HG03558 (cell line): Measurements from ENCODE around the gene TDRD1.
"Not testable (repeated sequence)": the region's sequence is repeated elsewhere in the genome, so short reads cannot be mapped to it uniquely, and the experiment has no call there.

Source experiments
- ATAC-seq: cut with Tn5 transposase; IDR thresholded peaks from one replicate; pipeline ENCODE4 v1.9.1; 2021; ENCODE audit warnings: moderate number of reproducible peaks; ENCODE audit not compliant: unreplicated experiment; ENCODE audit errors: extremely low read depth

Gene TDRD1

DNA sequence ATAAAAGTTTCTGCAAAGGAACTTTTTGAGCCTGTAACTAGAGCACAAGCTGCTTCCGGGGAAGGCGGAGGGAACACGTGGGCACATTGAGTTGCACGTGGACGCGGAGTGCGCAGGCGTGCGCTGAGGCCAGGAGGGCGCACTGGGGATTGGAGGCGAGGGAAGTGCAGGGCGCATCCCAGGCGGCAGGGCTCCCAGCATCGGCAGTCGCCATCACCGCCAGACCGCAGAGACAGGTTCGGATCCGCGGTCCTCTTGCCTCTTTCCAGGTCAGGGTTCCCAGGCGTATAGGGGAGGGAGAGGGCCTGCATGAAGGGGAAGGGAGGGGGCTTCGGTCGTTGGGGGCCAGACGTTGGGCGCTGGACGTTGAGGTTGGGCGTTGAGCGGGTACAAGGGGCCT, at the start of gene TDRD1:
Gene TDRD1, plus strand, starts transcription at position 206 of the 400 bp plus-strand sequence. CDS start 8,479 bp downstream, outside the sequence.
- no peak for ATAC-seq

DNA sequence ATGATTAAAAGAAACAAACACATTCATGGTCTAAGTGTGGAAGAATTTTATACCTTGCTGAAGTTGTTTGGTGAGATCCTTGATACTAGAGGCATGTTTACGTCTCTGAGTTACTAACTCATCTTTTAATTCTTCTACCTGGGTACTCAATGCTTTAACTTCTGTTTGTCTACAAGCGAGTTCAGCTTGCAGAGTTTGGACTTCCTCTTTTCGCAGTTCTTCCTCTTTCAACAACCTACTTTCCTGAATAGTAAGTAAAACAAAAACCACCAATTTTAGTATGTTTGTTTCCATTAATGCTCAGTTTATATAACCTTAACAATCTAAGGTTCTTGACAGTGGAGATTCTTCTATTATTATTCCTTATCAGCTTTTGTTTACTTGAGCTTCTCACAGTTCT, 48.1 kb upstream of the TDRD1 start:
- no peak for ATAC-seq

- no peak for ATAC-seq
Measured at GRCh38 chr10:114135476-114135875, 43.7 kb upstream of the TDRD1 start.

DNA sequence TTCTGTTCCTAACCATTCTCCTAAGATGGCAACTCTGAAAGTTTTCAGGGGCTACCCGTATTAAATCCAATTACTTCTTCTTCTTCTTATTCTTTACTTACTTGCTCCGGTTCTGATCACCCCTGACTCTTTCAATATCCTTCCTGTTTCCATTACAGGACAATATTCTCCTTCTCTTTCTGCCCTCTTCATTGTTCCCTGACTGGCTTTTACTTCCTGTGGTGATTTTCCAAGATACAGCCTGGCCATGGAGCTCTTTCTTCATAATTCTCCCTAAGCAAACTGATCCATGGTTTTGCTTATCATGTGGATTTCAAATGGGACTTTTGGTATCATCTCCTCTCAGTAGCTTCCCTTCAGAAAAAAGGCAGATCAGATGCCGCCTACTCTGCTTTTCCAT, 40.6 kb upstream of the TDRD1 start:
- no peak for ATAC-seq

DNA sequence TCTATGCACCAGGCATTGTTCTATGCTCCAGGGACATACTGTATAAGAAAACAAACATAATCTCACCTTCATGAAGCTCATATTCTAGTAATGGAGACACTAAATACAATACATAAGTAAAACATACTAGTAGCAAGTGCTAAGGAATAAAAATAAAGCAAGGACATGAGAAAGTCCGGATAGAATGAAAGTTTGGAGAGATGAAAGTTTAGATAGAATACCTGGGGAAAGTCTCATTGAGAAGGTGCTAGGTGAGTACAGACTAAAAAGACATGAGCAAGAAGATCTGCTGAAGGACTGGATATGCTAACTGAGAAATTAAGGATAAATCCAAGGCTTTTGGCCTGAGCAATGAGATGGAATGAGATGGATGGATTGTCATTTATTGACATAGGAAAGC, 39.1 kb upstream of the TDRD1 start:
- ATAC-seq, result no peak

GRCh38 chr10:114140827-114141226, 38.3 kb upstream of the TDRD1 start:
- ATAC-seq, result not testable (repeated sequence)

DNA sequence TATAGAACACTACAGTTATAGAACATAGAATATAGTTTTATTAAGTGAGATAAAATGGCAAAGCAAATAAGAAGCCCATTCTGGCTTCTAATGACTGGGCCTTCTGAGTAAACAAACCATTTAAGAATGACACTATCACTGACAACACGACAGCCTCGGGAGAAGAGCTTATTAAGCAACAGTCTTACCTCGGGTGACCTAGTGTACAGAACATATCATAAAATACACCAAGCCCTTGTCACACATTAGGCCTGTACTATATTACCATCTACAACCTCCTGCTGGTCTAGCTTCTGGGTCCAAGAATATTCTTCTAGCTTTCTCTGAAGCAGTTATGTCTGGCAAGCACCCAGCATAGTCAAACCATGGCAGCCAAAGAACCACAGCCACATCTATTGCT, 37.1 kb upstream of the TDRD1 start:
- no peak for ATAC-seq

GRCh38 chr10:114143160-114143559, 36.0 kb upstream of the TDRD1 start:
- ATAC-seq, result no peak

GRCh38 chr10:114149476-114149875, 29.7 kb upstream of the TDRD1 start:
- not testable (repeated sequence) for ATAC-seq

- ATAC-seq, result no peak
Measured at GRCh38 chr10:114151486-114151885, 27.7 kb upstream of the TDRD1 start.

- no peak for ATAC-seq
Measured at GRCh38 chr10:114151892-114152291, 27.3 kb upstream of the TDRD1 start.

GRCh38 chr10:114157912-114158311, 21.2 kb upstream of the TDRD1 start:
- no peak for ATAC-seq

DNA sequence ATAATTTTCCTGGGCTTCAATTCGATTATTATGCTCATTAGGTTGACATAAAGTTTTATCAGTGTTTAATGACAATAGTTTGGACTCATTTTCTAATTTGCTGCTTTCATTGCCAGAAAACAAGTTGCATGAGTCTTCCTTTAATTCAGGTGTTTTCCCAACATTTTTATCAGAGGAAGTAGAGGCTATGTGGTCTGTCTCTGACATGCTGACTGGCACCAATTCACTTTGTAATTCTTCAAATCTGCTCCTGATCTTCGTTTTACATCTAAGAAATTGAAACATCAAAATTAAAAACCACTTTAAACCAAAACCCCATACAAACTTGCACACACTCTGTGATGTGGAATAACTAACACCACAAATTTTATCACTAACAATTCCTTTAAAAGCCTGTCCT, 16.1 kb upstream of the TDRD1 start:
- ATAC-seq, result no peak

GRCh38 chr10:114166043-114166442, 13.1 kb upstream of the TDRD1 start:
- no peak for ATAC-seq

- ATAC-seq, result no peak
Measured at GRCh38 chr10:114166494-114166893, 12.7 kb upstream of the TDRD1 start.

- no peak for ATAC-seq
Measured at GRCh38 chr10:114167985-114168384, 11.2 kb upstream of the TDRD1 start.

DNA sequence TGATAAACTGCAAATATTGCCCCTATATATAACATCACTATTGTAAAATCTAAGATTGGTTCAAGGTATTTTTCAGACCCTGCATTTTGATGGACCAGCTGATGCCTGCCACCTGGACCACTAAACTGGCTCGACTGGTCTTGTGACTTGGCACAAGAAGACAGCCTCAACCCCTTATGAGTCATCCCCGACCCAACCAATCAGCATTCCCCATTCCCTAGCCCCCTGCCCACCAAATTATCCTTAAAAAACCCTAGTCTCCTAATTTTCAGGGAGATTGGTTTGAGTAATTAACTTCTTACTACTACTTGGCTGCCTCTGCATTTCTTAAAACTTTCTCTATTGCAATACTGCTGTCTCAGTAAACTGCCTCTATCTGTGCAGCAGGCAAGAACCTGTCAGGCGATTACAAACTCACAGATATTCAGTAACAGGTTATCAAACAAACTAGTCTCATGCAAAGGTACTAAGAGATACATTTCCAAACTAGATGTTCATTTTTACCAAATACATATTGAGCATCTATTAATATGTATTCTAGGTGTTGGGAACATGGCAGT, 10.6 kb upstream of the TDRD1 start:
- no peak for ATAC-seq

DNA sequence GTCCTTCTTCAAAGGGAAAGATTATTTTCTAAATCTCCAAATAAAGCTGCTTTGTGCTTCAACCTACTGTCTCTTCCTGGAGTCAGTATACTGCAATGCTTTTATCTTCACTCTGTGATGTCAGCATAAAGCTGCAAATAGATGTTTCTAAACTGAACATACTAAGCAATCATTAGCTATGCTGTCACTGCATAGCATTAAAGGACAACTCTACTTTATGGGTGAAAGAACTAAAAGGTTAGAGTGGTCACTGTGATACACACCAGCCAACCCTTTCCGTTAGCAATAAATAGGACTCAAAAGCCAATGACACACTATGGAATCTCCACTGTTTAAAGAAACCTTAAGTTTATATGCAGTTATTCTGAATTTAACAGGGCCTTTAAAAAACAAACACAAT, 6.9 kb upstream of the TDRD1 start:
- ATAC-seq, result no peak

DNA sequence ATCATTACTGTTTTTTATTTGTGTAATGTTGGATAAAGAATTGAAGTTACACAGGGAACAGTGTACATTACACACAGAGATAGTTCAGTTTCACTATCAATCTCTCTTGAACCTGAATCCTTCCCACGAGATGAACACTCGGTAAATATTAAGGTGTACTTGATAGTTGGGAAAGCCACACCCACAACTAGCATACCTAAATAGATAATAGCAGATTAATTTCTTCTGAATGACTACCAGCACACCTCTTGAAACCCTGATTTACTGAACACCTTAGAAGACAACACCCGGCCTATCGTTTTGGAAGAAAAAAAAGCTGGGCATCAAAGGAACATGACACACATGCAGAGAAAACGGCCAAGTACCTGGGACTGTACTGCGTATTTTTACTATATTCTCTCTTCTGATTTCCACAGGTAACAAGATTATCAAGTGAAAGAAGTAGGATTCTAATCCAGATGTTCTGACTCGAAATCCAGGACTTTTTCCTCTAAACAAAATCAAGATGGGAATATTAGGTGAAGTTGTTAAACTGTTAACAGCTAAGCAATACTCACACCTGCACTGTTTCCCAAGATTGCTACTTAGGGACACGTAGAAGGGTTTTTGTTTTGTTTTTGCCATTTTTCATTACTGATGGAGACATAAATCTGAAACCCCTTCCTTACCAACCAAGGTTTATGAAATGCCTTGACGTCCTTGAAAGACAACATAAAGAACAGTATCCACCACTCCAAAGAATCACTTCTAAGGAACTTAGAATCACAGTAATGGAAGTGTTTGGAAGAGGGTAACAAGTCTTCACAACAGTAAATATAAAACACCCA, 6.2 kb upstream of the TDRD1 start:
- ATAC-seq, result no peak

DNA sequence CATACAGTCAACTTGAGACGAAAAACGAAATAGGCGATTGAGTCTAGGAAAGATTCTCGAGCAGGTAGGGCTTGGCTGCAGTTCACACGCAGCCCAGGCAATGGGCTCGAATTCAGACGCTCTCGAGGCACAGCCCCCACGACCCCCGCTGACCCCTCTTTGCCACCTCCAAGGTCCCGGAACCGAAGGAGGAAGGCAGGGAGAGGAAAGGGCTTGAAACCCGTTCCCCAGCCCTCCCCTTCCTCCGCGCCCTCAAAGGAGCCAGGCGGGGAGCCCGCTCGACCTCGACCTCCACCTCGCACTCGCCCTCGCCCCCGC, 5.6 kb upstream of the TDRD1 start:
- no peak for ATAC-seq

DNA sequence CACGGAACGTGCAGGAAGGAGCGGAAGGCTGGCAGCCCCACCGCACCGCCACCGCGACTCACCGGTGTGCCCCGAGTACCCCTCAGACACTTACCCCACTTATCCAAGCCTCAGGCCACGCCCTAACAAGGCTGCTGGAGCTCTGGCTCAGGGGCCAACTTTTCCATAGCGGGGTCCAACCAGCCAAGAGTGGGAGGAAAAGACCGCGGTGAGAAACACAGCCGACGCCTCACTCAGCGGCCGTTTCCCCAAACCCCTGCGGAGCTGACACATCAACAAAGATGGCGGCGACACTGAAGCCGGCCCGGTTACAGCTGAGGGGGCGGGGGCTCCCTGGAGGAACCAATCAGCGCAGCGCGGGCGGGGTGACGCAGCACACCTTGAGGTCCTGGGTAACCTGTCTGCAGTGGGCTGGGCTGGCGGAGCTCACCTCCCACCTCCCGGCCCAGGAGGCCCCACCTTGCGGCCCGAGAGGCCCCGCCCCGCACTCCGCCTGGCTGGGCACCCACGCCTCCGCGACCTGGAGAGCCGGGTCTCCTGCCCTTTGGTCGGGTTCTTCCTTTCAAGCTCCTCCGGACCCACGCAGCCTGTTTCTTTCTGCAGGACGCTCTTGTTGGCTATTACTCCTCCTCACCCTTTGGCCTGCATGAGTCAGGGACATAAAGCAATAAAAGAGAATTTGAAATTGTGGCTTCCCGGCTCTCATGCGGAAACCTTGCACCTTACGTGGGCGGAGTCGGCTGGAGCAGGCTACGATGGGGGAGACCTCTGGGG, 5.0 kb upstream of the TDRD1 start, which contains the start of gene CCDC186:
Gene CCDC186, minus strand, starts transcription at position 283 of the 774 bp plus-strand sequence. CDS start 10,935 bp downstream, outside the sequence.
- peak; percentile 99 for ATAC-seq
